ENCODE results near the gene DSG2. TPM values are rescaled to one million over a fixed set of nuclear protein-coding genes. Genes with fewer than 3 reads are reported as not detected.

Gene DSG2
- total RNA-seq, 1 experiment from 2014 or later: 123 TPM

GRCh38 chr18:31581498-31582197 lies 83.7 kb downstream of the DSG2 start:
- Histone ChIP-seq H3K9ac (ENCODE audit: low read length) (no peak overlapping the region), H3K27me3 (ENCODE audit: insufficient read depth, low read length) (no peaks in the 10 kb centered on the region), H3K4me1 (ENCODE audit: control insufficient read depth in 1 of 2, insufficient read depth in 2 of 2, low read length in 2 of 2) (no peaks in the 10 kb centered on the region), H3K79me2 (ENCODE audit: insufficient read depth, low read length) (no peaks in the 10 kb centered on the region), H3K36me3 (ENCODE audit: control insufficient read depth in 1 of 2, insufficient read depth in 2 of 2, low read length in 2 of 2) (no peaks in the 10 kb centered on the region), H3K4me3 (replicated peaks in 1 of 2; ENCODE audit: low read depth in 1 of 2, low read length in 2 of 2) (no peak overlapping the region), H3K9me3 (ENCODE audit: control insufficient read depth in 1 of 2, insufficient read depth in 1 of 2, low read depth in 1 of 2, low read length in 2 of 2) (no peaks in the 10 kb centered on the region), H4K20me1 (ENCODE audit: insufficient read depth) (no peaks in the 10 kb centered on the region), H3K4me2 (ENCODE audit: low read length) (no peak overlapping the region), H2AFZ (ENCODE audit: low read depth, low read length, poor library complexity, severe bottlenecking) (no peak overlapping the region), H3K9me2 (ENCODE audit: insufficient read depth) (no peaks in the 10 kb centered on the region), H3K27ac (ENCODE audit: low read depth, low read length) (no peak overlapping the region)
- ChIA-PET POLR2A (no interaction called here), RAD21 (ENCODE audit: low non-redundant PET in 1 of 2, low total read pairs in 2 of 2, uncharacterized antibody in 2 of 2, unreplicated experiment in 2 of 2) (no interaction called here), CTCF (no interaction called here)
- no peak for TF ChIP-seq EGR1 (IDR thresholded peaks at IDR 0.05; ENCODE audit: low read depth)
- TF ChIP-seq ELF1 (IDR thresholded peaks at IDR 0.05; ENCODE audit: borderline replicate concordance, low read depth): no peak
- TF ChIP-seq ZBTB33 (IDR thresholded peaks at IDR 0.05; ENCODE audit: extremely low read depth, insufficient replicate concordance, low read length): no peak
- no peak for TF ChIP-seq CBX3 (IDR thresholded peaks at IDR 0.05; ENCODE audit: low read depth)
- no peak for TF ChIP-seq POLR2AphosphoS5 (IDR thresholded peaks at IDR 0.05; ENCODE audit: low read depth, low read length)
- TF ChIP-seq SRF (IDR thresholded peaks at IDR 0.05; ENCODE audit: low read depth): no peak
- intact Hi-C loops (cut with micrococcal nuclease): no loop called here
- BruUV-seq (replicated peaks): no TSS peak
- no peak for DNase-seq (ENCODE audit: low read depth, low spot score)
- ATAC-seq: no peak

- H2AFZ ChIP-seq (ENCODE audit: low read depth, low read length, poor library complexity, severe bottlenecking): no peak overlapping the region
- TF ChIP-seq ELF1 (IDR thresholded peaks at IDR 0.05; ENCODE audit: borderline replicate concordance, low read depth) (no peak), RAD21 (IDR thresholded peaks at IDR 0.05; ENCODE audit: low read depth) (no peak), TCF7L2 (IDR thresholded peaks at IDR 0.05; ENCODE audit: borderline replicate concordance, extremely low read depth, insufficient read depth, insufficient read length) (no peak), POLR2A (IDR thresholded peaks at IDR 0.05; ENCODE audit: borderline replicate concordance, extremely low read depth, insufficient read depth, insufficient read length) (no peak), CTCF (IDR thresholded peaks at IDR 0.05 in 2 of 3, conservative IDR thresholded peaks at IDR 0.05 in 1 of 3; ENCODE audit: borderline replicate concordance in 1 of 3, insufficient read depth in 1 of 3, low read depth in 2 of 3, low read length in 2 of 3) (no peak), ZBTB33 (IDR thresholded peaks at IDR 0.05; ENCODE audit: extremely low read depth, insufficient replicate concordance, low read length) (no peak), EGR1 (IDR thresholded peaks at IDR 0.05; ENCODE audit: low read depth) (no peak), ATF3 (IDR thresholded peaks at IDR 0.05) (no peak), EZH2 (IDR thresholded peaks at IDR 0.05) (no peak)
- H3K9me2 ChIP-seq (ENCODE audit: insufficient read depth): no peaks in the 10 kb centered on the region
- no peak overlapping the region for H3K4me3 ChIP-seq (replicated peaks in 1 of 2; ENCODE audit: low read depth in 1 of 2, low read length in 2 of 2)
- ChIA-PET POLR2A (no interaction called here), RAD21 (ENCODE audit: low non-redundant PET in 1 of 2, low total read pairs in 2 of 2, uncharacterized antibody in 2 of 2, unreplicated experiment in 2 of 2) (no interaction called here), CTCF (no interaction called here)
- H3K4me1 ChIP-seq (ENCODE audit: control insufficient read depth in 1 of 2, insufficient read depth in 2 of 2, low read length in 2 of 2): no peaks in the 10 kb centered on the region
- H3K9ac ChIP-seq (ENCODE audit: low read length): no peak overlapping the region
- no peaks in the 10 kb centered on the region for H3K9me3 ChIP-seq (ENCODE audit: control insufficient read depth in 1 of 2, insufficient read depth in 1 of 2, low read depth in 1 of 2, low read length in 2 of 2)
- no peaks in the 10 kb centered on the region for H4K20me1 ChIP-seq (ENCODE audit: insufficient read depth)
- H3K27ac ChIP-seq (ENCODE audit: low read depth, low read length): no peak overlapping the region
- no peak overlapping the region for H3K4me2 ChIP-seq (ENCODE audit: low read length)
- H3K27me3 ChIP-seq (ENCODE audit: insufficient read depth, low read length): no peaks in the 10 kb centered on the region
- ATAC-seq: no peak
- no peaks in the 10 kb centered on the region for H3K36me3 ChIP-seq (ENCODE audit: control insufficient read depth in 1 of 2, insufficient read depth in 2 of 2, low read length in 2 of 2)
- no peaks in the 10 kb centered on the region for H3K79me2 ChIP-seq (ENCODE audit: insufficient read depth, low read length)
- no TSS peak for BruUV-seq (replicated peaks)
- intact Hi-C loops (cut with micrococcal nuclease): no loop called here
- no peak for DNase-seq (ENCODE audit: low read depth, low spot score)
Measured at GRCh38 chr18:31583185-31583854, 85.3 kb downstream of the DSG2 start.

All from HCT116 (cell line).